Mucosa of gallbladder (tissue), 1 donor: ENCODE data around the gene OCLN. TPM values are rescaled to one million over a fixed set of nuclear protein-coding genes. Genes with fewer than 3 reads are reported as not detected.
"Not testable (repeated sequence)": the region's sequence is repeated elsewhere in the genome, so short reads cannot be mapped to it uniquely, and the experiment has no call there.

Experiments used
- DNase-seq: peaks from one replicate; pipeline ENCODE4 v3.0.0-alpha.2; 2020; ENCODE audit warnings: low spot score
- total RNA-seq: library from RNA; stranded (reverse); gene quantifications from one replicate; pipeline ENCODE4 v1.2.1, GENCODE V29; 2021
- donor health status: DM: no; HTN: no; CAD: no.

Gene OCLN
- total RNA-seq, 1 donor from 2014 or later: 152 TPM

DNA sequence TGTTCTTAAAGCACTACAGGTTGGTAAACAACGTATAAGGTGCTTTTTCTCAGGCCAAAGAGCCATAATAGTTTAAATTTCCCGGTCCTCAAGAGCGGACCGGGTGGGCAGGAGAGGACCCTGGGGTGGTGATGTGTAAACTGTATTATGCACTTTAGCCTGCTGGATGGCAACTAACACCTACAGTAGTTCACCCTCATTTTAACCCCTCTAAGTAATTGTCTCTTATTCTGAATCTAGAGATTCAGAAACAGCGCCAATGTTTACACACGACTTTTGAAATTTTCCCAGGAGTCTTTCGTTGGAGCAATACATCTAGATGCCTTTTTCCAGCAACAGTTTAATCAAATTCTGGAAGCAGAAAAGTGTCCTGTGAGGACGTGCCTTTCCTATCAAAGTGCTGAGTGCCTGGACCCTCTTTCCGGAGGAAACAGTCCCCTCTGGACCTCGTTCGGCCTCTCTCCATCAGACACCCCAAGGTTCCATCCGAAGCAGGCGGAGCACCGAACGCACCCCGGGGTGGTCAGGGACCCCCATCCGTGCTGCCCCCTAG lies 676 bp upstream of the OCLN start:
- DNase-seq: no peak

DNA sequence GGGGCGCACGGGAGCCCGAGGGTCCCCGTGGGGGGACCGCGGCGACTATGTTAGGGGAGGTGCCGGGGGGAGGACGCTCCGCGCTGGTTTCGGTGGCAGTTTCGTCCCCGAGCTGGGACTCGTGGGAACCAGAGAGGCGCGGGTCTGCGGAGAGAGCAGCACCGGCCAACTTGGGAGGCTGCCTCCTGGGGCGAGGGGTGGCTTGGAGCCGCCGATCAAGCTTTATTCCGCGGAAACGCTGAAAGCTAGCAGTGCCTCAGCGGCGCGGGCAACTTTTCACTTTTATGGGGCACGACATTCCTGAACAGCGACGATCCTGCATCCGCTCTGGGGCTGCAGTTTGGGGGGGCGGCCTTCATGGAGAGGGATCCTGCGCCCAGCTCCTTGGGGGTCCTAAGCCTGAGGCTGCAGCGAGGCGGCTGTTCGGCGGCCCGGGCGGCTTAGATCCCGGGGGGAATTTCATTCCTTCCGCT lies 369 bp downstream of the OCLN start:
- no peak for DNase-seq

DNA sequence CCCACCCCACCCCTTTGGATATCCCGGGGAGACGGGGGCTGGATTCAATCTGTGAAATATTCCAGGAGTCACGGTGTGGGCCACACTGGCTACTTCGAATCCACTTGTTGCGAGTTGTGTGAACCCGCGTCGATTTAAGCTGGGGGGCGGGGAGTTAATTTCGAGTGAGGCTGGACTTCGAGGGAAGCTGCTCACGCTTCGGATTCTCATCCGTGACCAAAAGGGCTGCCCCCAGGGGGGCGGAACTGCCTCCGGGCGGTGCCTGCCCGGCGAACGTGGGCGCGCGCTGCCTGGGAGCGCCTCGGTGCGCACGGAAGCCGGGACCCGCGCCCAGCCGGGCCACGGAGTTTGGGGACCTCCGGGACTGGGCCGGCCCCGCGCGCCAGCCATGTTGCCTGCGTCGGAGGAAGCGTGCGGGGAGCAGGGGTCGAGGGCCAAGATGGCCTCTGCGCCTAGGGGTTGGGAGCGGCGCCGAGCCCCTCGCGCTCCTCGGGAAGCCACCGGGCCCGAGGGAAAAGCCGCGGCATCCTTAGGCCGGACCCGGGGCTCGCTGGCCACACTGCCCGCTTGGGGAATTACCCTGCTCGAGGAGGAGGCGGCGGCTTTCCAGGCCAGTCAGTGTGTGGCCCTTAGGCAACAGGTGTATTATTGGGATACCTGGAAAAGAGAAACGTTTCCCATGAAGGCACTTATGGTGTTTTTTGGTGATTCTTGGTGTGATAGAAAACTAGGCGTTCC lies 975 bp downstream of the OCLN start:
- peak; percentile 44 for DNase-seq

DNA sequence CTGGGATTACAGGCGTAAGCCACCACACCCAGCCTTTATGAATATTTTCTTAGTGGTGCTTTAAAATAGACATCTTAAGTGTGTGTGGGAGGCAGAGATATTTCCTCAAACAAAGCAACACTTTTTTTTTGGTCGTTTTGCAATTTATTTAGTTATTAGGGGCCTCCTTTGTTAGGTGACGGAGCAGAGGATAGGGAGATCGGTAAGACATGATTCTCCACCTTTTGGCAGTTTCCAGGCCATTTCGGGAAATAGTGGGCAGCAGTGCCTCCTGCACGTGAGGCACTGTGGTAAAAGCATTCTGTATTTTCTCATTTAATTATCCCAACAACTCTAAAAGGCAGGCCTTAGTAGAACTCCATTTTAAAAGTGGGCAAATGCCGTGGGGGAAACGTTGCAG lies 1.9 kb downstream of the OCLN start:
- DNase-seq: no peak

DNA sequence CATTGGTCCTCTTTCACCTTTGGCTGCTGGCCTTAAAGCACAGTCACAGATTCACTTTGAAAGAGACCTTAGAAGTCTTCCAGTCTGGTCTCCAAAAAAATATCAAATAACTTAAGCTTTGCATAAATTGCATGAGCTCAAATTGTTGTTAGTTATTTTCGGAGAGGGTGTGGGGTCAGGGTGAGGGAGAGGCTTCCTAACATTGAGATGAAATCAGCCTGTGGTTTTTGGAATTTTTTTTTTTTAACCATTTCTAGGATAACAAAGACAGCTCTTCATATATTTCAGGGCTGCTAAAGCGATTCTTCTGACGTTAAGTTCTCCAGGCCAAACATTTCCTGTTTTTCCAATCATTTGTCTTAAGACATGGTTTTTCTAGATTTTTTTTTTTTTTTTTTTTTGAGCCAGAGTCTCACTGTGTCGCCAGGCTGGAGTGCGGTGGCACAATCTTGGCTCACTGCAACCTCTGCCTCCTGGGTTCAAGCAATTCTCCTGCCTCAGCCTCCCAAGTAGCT lies 4.5 kb downstream of the OCLN start:
- DNase-seq: no peak

DNA sequence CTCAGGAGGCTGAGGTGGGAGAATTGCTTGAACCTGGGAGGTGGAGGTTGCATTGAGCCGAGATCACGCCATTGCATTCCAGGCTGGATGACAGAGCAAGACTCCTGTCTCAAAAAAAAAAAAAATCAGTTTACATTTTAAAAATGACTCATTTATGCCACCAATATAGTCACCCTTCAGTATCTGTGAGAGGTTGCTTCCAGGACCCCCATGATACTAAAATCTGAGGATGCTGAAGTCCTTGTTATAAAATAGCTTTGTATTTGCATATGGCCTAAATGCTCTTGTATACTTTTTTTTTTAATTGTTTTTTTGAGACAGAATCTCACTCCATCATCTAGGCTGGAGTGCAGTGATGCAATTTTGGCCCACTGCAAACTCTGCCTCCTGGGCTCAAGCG lies 5.8 kb downstream of the OCLN start:
- DNase-seq: no peak

DNA sequence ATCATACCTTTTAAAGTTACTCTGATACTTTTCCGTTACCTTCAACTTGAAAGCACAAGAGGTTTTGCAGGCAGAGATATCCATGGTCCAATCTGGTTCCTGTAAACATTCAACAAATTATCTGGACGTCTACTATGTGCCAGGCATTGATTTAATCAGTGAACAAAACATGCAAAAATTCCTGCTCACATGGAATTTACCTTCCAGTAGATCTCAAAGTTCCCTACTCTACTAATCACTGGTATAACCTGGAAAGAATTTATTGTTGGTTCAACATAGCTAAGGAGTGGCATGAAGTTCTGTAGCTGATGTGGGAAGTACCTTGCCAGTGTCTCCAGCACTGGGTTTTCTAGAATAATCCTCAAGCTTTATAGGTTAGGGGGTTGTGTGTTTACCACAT lies 9.8 kb downstream of the OCLN start:
- DNase-seq: no peak

DNA sequence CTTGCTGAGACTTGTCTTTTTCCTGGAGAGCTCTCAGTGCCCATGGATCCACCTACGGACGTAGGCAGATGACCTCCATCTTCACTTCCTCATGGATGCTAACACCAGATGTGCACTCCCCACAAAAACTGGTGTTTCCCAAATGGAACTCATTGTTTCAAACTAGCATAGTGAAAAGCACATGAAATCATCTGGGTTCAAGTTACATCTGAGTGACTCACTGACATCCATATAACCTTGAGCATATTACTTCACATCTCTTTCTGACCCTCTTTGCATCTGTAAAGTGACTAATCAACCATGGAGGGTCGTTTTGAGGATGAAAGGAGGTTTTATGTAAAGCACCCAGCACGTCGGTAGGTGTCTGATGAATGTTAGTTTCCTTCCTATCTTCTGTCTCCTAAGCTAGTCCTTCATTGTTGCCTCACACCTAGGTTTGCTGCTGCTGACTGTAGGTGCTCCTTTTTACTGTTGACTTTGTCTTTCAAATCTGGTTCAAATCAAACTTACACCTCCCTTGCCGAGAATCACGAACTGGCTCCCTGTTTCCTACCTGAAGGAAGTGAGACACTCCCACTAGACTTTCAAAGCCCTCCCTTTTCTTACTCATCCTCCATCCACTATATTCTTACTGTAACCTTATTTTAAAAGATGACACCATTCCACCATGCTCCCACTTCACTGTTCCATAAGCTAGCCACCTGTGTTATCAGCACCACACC lies 10.3 kb downstream of the OCLN start:
- DNase-seq: no peak

DNA sequence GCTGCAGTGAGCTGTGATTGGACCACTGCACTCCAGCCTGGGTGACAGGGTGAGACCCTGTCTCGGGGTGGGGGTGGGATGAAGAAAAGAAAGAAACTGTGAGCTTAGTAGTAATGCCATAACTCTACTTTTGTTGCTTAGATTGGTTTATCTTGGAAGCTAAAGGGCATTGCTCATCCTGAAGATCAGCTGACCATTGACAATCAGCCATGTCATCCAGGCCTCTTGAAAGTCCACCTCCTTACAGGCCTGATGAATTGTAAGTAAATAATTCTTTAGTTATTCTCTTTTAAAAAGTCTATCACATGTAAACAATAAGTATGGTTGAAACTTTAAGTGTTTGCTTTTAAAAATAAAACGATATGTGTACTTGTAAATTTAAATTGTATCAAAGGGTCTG lies 11.4 kb downstream of the OCLN start:
- no peak for DNase-seq

DNA sequence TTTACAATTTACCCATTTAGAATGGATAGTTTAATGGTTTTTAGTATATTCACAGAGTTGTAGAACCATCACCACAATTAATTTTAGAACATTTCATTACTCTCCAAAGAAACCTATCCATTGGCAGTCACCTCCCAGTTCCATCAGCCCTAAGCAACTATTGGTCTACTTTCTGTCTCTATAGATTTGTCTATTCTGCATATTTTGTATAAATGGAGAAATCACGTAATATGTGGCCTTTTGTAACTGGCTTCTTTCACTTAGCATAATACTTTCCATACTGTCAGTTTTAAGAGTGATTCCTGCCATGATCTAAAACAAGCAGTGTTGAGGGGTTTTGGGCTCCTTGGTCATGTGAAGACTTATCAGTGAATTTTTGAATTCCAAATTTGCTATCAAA lies 12.7 kb downstream of the OCLN start:
- DNase-seq: no peak

DNA sequence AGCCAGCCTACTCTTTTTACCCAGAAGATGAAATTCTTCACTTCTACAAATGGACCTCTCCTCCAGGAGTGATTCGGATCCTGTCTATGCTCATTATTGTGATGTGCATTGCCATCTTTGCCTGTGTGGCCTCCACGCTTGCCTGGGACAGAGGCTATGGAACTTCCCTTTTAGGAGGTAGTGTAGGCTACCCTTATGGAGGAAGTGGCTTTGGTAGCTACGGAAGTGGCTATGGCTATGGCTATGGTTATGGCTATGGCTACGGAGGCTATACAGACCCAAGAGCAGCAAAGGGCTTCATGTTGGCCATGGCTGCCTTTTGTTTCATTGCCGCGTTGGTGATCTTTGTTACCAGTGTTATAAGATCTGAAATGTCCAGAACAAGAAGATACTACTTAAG lies 16.6 kb downstream of the OCLN start:
- no peak for DNase-seq

DNA sequence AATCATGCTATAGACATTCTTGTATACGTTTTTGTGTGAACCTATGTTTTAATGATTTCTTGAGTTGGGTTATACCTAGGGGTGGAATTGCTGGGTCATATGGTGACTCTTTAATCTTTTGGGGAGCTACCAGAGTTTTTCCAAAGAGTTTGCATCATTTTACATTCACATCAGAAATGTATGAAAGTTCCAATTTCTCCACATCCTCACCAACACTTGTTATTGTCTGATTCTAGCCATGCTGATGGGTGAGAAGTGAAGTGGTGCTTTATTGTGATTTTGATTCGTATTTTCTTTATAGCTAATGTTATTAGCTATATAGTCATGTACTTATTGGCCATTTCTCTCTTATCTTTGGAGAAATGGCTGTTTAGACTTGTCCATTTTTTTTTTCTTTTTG lies 18.1 kb downstream of the OCLN start:
- no peak for DNase-seq

DNA sequence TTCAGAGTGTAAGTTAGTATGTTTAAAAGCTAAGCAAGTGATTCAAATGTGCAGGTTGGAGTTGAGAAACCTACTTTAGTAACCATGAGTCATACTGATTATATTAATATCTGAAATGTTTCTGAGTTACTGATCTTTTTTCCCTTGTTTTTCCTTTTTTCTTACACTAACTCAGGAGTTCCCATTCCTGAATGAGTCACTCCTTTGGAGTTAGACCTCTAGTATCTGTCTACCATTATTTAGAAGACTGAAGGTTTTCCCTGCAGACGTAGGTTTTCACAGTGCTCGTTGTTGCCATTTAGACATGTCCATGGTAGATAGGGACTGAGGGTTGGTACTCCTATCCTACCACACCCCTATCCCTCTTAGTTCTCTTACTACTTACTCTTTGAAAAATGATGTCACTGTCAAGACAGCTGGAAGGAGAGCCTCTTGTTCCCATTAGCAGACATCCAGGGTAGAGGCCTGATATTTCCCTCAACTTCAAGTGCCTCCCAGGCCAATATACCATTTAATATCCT lies 20.2 kb downstream of the OCLN start:
- no peak for DNase-seq

DNA sequence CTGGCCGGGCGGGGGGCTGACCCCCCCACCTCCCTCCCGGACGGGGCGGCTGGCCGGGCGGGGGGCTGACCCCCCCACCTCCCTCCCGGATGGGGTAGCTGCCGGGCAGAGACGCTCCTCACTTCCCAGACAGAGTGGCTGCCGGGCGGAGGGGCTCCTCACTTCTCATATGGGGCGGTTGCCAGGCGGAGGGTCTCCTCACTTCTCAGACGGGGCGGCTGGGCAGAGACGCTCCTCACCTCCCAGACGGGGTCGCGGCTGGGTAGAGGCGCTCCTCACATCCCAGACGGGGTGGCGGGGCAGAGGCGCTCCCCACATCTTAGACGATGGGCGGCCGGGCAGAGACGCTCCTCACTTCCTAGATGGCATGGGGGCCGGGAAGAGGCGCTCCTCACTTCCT lies 23.0 kb downstream of the OCLN start:
- not testable (repeated sequence) for DNase-seq

DNA sequence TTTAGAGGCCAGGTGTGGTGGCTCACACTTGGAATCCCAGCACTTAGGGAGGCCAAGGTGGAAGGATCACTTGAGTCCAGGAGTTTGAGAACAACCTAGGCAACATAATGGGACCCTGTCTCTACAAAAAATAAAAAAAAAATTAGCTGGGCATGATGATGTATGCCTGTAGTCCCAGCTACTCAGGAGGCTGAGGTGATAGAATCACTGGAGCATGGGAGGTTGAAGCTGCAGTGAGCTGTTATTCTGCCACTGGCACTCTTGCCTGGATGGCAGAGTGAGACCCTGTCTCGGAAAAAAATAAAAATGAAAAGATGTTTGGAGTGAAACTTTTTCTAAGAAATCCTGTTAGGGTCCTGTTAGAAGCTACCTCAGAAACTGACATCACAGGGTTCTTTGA lies 24.2 kb downstream of the OCLN start:
- DNase-seq: no peak

DNA sequence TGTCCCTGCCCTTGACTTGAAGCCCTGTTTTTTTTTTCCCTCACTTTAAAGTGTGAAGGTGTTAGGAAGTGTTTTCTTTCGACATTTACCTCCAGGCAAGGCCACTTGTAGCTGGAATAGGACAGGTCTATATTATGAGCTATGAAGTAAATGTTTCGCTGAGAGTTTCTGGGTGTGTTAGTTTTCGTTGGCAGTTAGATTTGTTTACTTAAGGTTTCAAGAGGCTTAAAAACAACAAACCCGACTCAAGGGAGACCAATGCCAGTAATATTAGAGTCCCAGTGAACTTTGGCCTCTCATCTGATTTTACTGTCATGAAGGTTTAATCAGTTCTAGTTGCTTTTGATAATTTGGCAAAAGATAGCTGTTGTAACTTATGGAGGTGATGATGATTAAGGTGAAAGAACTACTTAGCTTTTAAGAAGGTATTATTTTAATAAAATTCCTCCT lies 25.2 kb downstream of the OCLN start:
- DNase-seq: peak; percentile 48

DNA sequence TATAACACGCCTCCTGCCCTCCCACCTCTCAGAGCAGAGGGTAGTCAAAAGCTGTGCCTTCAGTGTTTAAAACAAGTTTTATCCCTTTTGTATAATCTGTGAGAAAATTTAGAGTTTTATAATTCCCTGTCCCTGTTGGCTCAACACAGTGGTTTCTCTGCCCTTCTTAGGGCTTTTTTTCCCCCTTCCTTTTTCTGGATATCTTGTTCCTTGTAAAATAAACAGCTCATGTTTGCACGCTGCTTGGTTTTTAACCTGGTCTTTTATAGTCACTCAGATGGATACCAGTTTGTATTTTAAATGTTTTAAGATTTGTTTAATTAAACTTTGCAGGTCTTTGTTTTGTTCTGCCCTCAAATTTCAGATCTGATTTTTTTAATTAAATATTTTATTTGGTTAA lies 26.7 kb downstream of the OCLN start:
- DNase-seq: no peak

DNA sequence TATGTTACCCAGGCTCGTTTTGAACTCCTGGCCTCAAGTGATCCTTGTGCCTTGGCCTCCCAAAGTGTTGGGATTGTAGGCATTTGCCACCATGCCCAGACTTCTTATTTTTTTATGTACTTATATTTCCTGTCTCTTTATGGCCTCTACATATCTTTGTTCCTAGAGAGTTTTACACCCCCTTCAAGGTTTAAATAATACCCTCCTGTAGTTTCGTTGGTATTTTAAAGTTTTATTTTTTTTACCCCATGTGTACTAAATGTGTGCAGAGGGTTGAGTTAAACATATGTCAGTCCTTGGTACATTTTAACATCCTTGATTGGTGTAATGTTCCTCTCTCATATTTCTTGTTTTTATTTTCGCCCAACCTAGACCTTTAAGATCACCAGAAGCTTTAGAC lies 29.4 kb downstream of the OCLN start:
- DNase-seq: no peak

DNA sequence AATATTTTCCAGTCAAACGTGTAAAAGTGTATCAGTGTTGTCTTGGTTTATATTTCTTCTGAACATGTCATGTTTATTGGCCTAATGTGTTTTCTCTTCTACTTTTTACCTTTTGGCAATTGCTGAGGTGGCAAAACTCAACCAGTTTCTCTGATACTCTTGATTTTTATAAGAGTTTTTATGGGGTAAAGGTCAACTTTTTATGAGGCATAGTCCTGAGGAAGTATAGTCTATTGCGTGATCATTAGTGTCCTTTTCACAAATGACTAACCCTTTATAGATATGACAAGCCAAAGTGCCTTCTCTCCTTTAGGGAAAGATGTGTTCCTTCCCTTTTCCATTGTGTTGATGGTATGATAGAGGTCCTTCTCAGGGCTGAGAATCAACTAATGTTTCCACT lies 32.9 kb downstream of the OCLN start:
- no peak for DNase-seq

DNA sequence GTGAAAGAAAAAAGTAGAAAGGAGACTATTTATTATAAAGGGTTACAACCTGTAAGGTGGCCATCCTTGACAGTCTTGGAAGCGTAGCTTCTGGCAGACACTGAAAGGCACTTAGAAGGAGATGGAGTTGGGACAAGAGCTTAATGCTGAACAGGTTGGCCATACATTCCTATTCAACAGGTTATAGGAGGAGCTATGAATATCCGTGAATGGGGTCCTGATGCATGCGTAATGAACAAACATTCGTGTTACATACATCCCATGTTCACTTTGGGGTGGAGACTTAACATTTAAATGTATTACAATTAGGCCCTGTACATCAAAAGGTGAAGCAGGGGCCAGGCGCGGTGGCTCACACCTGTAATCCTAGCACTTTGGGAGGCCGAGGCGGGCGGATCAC lies 34.1 kb downstream of the OCLN start:
- DNase-seq: no peak

DNA sequence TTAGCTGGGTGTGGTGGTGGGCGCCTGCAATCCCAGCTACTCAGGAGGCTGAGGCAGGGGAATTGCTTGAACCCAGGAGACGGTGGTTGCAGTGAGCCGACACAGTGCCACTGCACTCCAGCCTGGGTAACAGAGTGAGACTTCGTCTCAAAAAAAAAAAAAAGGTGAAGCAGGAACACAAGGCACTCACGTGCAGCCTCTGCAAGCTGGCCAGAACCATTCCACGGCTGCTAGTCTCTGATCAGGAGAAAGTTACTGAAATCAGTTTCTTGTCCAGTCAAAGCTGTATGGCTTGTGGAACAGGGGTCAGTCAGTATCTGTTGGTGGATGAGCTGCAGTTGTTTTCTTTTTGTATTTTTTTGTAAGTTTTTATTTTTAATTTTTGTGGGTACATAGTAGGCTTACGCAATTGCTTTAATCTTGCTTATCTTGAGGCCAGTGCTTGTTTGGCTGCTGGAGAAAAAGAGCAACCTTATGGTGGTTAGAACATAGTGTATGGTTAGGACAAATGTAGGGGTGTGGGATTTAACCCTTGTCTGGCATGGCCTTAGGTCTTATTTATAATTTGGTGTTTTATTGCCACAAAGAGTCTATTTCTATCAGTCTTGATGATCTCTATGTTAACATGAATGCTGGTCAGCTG lies 34.7 kb downstream of the OCLN start:
- DNase-seq: no peak

DNA sequence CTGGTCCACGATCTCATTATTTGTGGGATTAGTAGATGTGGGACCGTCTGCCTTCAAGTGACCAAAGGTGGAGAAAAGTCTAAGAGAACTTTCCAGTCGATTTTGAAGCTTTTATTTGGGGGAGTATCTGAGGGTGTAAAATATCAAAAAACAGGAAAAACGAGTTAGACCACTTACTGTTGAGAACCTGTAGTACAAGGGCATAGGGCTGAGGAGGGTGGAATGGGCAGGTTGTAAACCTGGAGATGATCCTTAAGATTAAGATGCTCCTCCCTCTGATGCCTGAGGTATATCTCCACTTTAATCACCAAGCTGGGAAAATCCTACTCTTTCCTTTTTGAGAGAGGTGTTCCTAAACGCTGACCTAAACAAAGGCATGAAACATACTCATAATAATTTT lies 35.4 kb downstream of the OCLN start:
- DNase-seq: no peak
